Spleen (tissue), 11 donors: ENCODE results near the gene ZDHHC20. TPM values are rescaled to one million over a fixed set of nuclear protein-coding genes. Genes with fewer than 3 reads are reported as not detected.

Experiments
- DNase-seq: peaks from one replicate; pipeline ENCODE4 v3.0.0-alpha.2; 2020
- H3K27ac ChIP-seq, 8 donors: fragments of 200-600 bp; sonication (generic) in 7 of 8; 1 replicate in 4 of 8; 2 replicates in 4 of 8; pipeline versions ENCODE4 v1.5.0 to v1.8.0; 2016 to 2021; ENCODE audit warnings: inconsistent platforms in 4 of 8, mild to moderate bottlenecking in 4 of 8, moderate library complexity in 1 of 8
- H3K27me3 ChIP-seq, 7 donors: fragments of 200-600 bp; sonication (generic) in 6 of 7; replicated peaks in 1 of 7; 1 replicate in 4 of 7; 2 replicates in 3 of 7; pipeline versions ENCODE4 v1.5.0 to v1.8.0; 2016 to 2021; ENCODE audit warnings: inconsistent platforms in 3 of 7, mild to moderate bottlenecking in 1 of 7
- H3K36me3 ChIP-seq, 6 donors: fragments of 200-600 bp; sonication (generic) in 5 of 6; 1 replicate in 4 of 6; 2 replicates in 2 of 6; pipeline versions ENCODE4 v1.5.0 to v1.8.0; 2016 to 2021; ENCODE audit warnings: inconsistent platforms in 2 of 6
- H3K4me1 ChIP-seq, 6 donors: fragments of 200-600 bp; sonication (generic) in 5 of 6; 1 replicate in 3 of 6; 2 replicates in 3 of 6; pipeline versions ENCODE4 v1.5.0 to v1.8.0; 2016 to 2021; ENCODE audit warnings: inconsistent platforms in 3 of 6
- H3K4me3 ChIP-seq, 8 donors: fragments of 200-600 bp; sonication (generic) in 7 of 8; 1 replicate in 4 of 8; 2 replicates in 4 of 8; pipeline versions ENCODE4 v1.5.0 to v1.8.0; 2016 to 2021; ENCODE audit warnings: inconsistent platforms in 4 of 8, mild to moderate bottlenecking in 4 of 8, moderate library complexity in 2 of 8
- H3K9me3 ChIP-seq, 8 donors: fragments of 200-600 bp; sonication (generic) in 7 of 8; 1 replicate in 4 of 8; 2 replicates in 4 of 8; pipeline versions ENCODE4 v1.5.0 to v1.8.0; 2016 to 2021; ENCODE audit warnings: inconsistent platforms in 4 of 8
- POLR2A ChIP-seq, 3 donors: fragments of 450-650 bp; IDR thresholded peaks; one replicate each; pipeline ENCODE4 v1.5.1; 2017; ENCODE audit warnings: antibody characterized with exemption in 3 of 3, mild to moderate bottlenecking in 1 of 3
- POLR2AphosphoS5 ChIP-seq, 3 donors: sonication (generic); formaldehyde crosslinking; IDR thresholded peaks; one replicate each; pipeline ENCODE4 v1.5.1; 2017; ENCODE audit warnings: antibody characterized with exemption in 3 of 3
- WGBS, 5 donors: extraction: QIAGEN DNeasy Blood & Tissue Kit in 3 of 5; methylation state at CpG; one replicate each; pipeline versions ENCODE4 v1.1.5 to v1.1.7; 2013 to 2018; 5-methylcytosine and 5-hydroxymethylcytosine counted together
- intact Hi-C: fragments of 100-400 bp; cut with DNase I; formaldehyde crosslinking; loops from one replicate; pipeline ENCODE4 v1.15.0; 2023; ENCODE audit warnings: low total_unique reads
- polyA plus RNA-seq, 3 donors: library from polyadenylated mRNA; stranded (reverse); fragments of 200-250 nt; gene quantifications; one replicate each; pipeline ENCODE4 v1.2.1, GENCODE V29; 2013
- total RNA-seq, 7 donors: library from RNA; depleted of rRNA in 3 of 7; stranded (reverse); fragments of >200 nt in 3 of 7; fragmentation: NEBNext Ultra II Directional in 4 of 7; extraction: Animal tissue kit (Norgen Biotek cat#: 25700) in 4 of 7; gene quantifications; one replicate each; pipeline versions ENCODE4 v1.1.0 to v1.2.1, GENCODE V29; 2016 to 2021
- TF ChIP-seq, protein P1 (sequence below), 11 experiments: fragments of 200-600 bp in 7 of 11; fragments of 450-650 bp in 4 of 11; sonication (generic) in 4 of 11; IDR thresholded peaks in 8 of 11; conservative IDR thresholded peaks in 3 of 11; 1 replicate in 7 of 11; 2 replicates in 4 of 11; pipeline versions ENCODE4 v1.4.0 to v1.8.0; 2016 to 2021; ENCODE audit warnings: antibody characterized with exemption in 11 of 11, inconsistent platforms in 4 of 11, mild to moderate bottlenecking in 1 of 11
- donor health status: healthy with polysubstance abuse.
- donor health status: DM: no; HTN: no; CAD: no; lungs with moderate emphysema.
- donor health status: DM: no; HTN: no; CAD: no.
- donor health status: Bipolar disorder and iron deficiency.
- donor health status: healthy.
- donor health status: DM: no; HTN: no; CAD: no.
- donor health status: DM: yes; HTN: yes; CAD: no.

Gene ZDHHC20
- total and polyA plus RNA-seq, 10 donors, result 15.6 to 110 (median 80.5) TPM

DNA sequence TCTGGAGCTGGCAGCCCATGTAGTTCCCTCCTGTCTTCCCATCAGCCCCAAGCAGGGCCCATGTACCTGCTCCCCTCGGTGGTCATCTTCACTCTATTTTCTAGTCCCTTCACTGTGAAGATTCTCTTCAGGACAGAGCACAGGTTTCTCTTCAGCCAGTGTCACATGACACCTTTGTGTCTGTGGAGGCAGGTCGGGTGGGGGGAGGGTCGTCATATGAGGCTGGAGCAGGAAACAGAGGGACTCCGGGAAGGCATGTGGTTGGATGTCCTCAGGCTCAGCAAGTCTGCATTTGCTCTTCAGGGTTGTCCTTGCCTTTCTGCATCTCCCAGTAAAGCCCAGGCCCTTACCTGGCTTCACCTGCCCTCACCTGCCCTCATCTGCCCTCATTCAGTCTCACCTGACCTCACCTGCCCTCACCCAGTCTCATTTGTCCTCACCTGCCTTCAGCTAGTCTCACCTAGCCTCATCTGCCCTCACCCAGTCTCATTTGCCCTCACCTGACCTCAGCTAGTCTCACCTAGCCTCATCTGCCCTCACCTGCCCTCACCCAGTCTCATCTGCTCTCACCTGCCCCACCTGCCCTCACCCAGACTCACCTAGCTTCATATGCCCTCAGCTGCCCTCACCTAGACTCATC, 120.3 kb downstream of the ZDHHC20 start:
- intact Hi-C loops, result no loop called here
- Histone ChIP-seq H3K27me3 (no peaks in the 10 kb centered on the region), H3K4me1 (peaks cover 0 to 13% (median 0%) of the 10 kb centered on the region in 6 donors), H3K9me3 (peaks cover 0 to 11% (median 3%) of the 10 kb centered on the region in 8 donors), H3K27ac (no peak overlapping the region), H3K36me3 (no peaks in the 10 kb centered on the region), H3K4me3 (no peak overlapping the region)
- WGBS, 5 donors, result 31 to 67% (median 49%) methylated on average over 4 of the region's 4 CpGs
- TF ChIP-seq POLR2AphosphoS5 (IDR thresholded peaks at IDR 0.05) (no peak), POLR2A (IDR thresholded peaks at IDR 0.05) (no peak)
- TF ChIP-seq, protein P1, sequence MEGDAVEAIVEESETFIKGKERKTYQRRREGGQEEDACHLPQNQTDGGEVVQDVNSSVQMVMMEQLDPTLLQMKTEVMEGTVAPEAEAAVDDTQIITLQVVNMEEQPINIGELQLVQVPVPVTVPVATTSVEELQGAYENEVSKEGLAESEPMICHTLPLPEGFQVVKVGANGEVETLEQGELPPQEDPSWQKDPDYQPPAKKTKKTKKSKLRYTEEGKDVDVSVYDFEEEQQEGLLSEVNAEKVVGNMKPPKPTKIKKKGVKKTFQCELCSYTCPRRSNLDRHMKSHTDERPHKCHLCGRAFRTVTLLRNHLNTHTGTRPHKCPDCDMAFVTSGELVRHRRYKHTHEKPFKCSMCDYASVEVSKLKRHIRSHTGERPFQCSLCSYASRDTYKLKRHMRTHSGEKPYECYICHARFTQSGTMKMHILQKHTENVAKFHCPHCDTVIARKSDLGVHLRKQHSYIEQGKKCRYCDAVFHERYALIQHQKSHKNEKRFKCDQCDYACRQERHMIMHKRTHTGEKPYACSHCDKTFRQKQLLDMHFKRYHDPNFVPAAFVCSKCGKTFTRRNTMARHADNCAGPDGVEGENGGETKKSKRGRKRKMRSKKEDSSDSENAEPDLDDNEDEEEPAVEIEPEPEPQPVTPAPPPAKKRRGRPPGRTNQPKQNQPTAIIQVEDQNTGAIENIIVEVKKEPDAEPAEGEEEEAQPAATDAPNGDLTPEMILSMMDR (IDR thresholded peaks at IDR 0.05 in 8 of 11, conservative IDR thresholded peaks at IDR 0.05 in 3 of 11), result no peak
- DNase-seq, result no peak

DNA sequence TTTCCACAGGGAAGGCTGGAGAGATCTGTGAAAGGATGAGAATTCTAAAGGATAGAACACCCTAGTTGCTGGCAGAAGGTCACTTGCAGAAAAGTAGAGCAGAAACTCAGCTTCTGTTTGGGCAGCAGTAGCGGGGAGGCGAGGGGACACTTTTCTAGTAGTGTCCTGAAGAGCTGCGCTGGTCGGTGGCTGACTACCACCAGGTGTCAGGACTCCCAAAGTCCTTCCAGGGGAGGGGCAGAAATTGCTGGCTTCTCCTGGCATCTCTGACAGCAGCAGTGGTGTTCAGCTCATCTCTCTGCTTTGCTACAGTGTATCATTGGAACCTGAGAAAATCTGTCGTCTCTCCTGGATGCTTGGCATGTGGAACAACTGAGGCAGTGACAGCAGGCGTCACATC, 120.9 kb downstream of the ZDHHC20 start:
- Histone ChIP-seq H3K9me3 (peaks cover 0 to 11% (median 3%) of the 10 kb centered on the region in 8 donors), H3K27ac (no peak overlapping the region), H3K4me1 (peaks cover 0 to 7% (median 0%) of the 10 kb centered on the region in 6 donors), H3K36me3 (no peaks in the 10 kb centered on the region), H3K4me3 (no peak overlapping the region), H3K27me3 (no peaks in the 10 kb centered on the region)
- intact Hi-C loops, result no loop called here
- WGBS, 5 donors, result 89 to 93% (median 90%) methylated on average over 6 of the region's 6 CpGs
- no peak for DNase-seq
- no peak for TF ChIP-seq POLR2AphosphoS5 (IDR thresholded peaks at IDR 0.05)

- TF ChIP-seq POLR2AphosphoS5 (IDR thresholded peaks at IDR 0.05) (no peak), POLR2A (IDR thresholded peaks at IDR 0.05) (no peak)
- TF ChIP-seq, protein P1 (IDR thresholded peaks at IDR 0.05 in 8 of 11, conservative IDR thresholded peaks at IDR 0.05 in 3 of 11), result no peak
- H3K9me3 ChIP-seq, result peaks cover 0 to 11% (median 3%) of the 10 kb centered on the region in 8 donors
- no peaks in the 10 kb centered on the region for H3K4me1 ChIP-seq
- no peaks in the 10 kb centered on the region for H3K36me3 ChIP-seq
- DNase-seq, result no peak
- no peaks in the 10 kb centered on the region for H3K27me3 ChIP-seq
- intact Hi-C loops, result no loop called here
- no peak overlapping the region for H3K4me3 ChIP-seq
- H3K27ac ChIP-seq, result no peak overlapping the region
- 84 to 92% (median 85%) methylated on average over 8 to 10 of the region's 10 CpGs for WGBS, 5 donors
These were observed 122.3 kb downstream of the ZDHHC20 start for GRCh38 chr13:21336609-21337349.

- Histone ChIP-seq H3K27ac (no peak overlapping the region), H3K4me3 (no peak overlapping the region), H3K4me1 (peaks cover 0 to 7% (median 0%) of the 10 kb centered on the region in 6 donors), H3K36me3 (peaks cover 0 to 10% (median 0%) of the 10 kb centered on the region in 6 donors), H3K9me3 (peaks cover 0 to 11% (median 3%) of the 10 kb centered on the region in 8 donors), H3K27me3 (no peaks in the 10 kb centered on the region)
- TF ChIP-seq POLR2A (IDR thresholded peaks at IDR 0.05), result no peak
- no peak for TF ChIP-seq POLR2AphosphoS5 (IDR thresholded peaks at IDR 0.05)
- TF ChIP-seq, protein P1 (IDR thresholded peaks at IDR 0.05 in 8 of 11, conservative IDR thresholded peaks at IDR 0.05 in 3 of 11), result no peak
- no peak for DNase-seq
- 69 to 95% (median 77%) methylated on average over 2 of the region's 2 CpGs for WGBS, 5 donors
- intact Hi-C loops, result no loop called here
These were observed 125.9 kb downstream of the ZDHHC20 start for GRCh38 chr13:21333186-21333585.
